ENCODE measurements around the gene SPTBN1.

Gene SPTBN1

DNA sequence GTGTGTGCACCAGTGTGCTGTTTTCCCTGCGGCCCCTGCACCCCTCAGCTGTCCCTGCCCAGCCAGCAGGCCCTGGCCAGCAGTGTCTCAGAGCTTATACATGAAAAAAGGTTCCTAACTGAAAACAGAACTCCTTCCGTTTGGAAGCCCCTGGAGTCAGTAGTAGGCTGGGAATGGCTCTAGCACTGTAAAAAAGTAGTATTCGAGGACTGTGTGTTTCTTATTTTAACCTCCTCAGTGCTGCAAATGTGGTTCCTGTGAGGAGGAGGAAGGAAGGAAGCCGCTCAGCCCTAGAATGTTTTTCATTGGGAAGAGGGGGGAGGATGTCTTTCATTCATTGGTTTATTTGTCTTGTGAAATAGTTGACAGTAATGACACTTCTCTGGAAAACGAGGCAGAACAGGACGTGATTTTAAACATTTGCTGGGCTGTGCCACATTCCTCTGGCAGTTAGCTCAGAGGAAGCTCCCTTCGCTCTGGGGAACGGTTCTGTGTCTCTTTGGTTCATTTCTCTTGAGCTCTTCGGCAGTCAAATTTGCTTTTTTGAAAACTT lies 103.5 kb downstream of the SPTBN1 start:
- peaks cover 58% of the 10 kb centered on the region for H3K4me1 Mint-ChIP-seq
- no peak for ATAC-seq (replicated peaks; ENCODE audit: extremely low read depth, poor library complexity, severe bottlenecking)

DNA sequence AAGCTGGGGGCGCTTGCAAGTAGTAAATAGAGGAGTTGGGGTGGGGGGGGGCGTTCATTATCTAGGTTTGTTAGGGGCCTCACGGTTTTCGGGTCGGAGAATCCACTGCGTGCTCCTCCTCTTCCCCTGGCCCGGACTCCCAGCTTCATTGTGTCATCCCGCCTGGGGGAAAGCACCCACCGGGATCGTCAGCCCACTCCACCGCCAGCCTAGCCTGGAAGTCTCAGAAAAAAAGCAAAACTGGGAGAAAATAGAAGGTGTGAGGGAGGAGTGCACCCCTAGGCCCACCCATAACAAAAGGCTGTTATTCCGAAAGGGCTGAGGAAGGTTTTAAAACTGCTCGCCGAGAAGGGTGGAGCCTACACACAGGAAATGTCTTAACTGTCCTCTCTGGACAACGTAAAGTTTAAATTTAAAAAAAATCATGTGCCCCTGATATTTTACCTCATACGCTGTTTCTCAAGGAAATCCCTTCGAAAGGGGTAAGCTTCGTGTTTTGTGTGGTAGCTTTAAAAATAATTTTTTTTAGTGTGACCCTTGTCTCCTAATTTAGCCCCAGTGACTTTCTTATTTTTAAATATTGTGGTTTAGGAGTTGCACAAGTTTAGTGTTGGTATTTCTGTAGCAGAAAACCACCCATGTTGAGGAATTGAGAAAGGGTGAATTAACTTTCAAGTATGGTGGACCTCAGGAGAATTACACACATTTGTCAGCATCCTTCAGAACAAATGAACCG lies 104.2 kb downstream of the SPTBN1 start:
- DNase-seq (ENCODE audit: low spot score in 2 of 2) (peak in 1 of 2 donors; percentile 25), ATAC-seq (replicated peaks; ENCODE audit: extremely low read depth, poor library complexity, severe bottlenecking) (peak; percentile 12)
- no peaks in the 10 kb centered on the region for H3K9me3 Mint-ChIP-seq
- no peaks in the 10 kb centered on the region for H3K27me3 Mint-ChIP-seq
- peaks cover 62% of the 10 kb centered on the region for H3K4me1 Mint-ChIP-seq
- peak overlapping the region; percentile 90 for H3K27ac Mint-ChIP-seq (ENCODE audit: low read depth)
- H3K36me3 Mint-ChIP-seq (ENCODE audit: insufficient read depth): peaks cover 21% of the 10 kb centered on the region
- H3K4me3 Mint-ChIP-seq: peak overlapping the region; percentile 97

More for the DNA sequence above, 103.5 kb downstream of the SPTBN1 start:
- Mint-ChIP-seq H3K27me3 (no peaks in the 10 kb centered on the region), H3K9me3 (no peaks in the 10 kb centered on the region), H3K27ac (ENCODE audit: low read depth) (peak overlapping the region; percentile 90), H3K36me3 (ENCODE audit: insufficient read depth) (peaks cover 21% of the 10 kb centered on the region), H3K4me3 (peak overlapping the region; percentile 97)
- no peak for DNase-seq (ENCODE audit: low spot score in 2 of 2)

GRCh38 chr2:54561010-54561409 lies 104.9 kb downstream of the SPTBN1 start:
- no peak for DNase-seq (ENCODE audit: low spot score in 2 of 2)
- H3K4me1 Mint-ChIP-seq: peaks cover 60% of the 10 kb centered on the region
- peaks cover 21% of the 10 kb centered on the region for H3K36me3 Mint-ChIP-seq (ENCODE audit: insufficient read depth)
- peak overlapping the region; percentile 97 for H3K4me3 Mint-ChIP-seq
- ATAC-seq (replicated peaks; ENCODE audit: extremely low read depth, poor library complexity, severe bottlenecking): no peak
- H3K27me3 Mint-ChIP-seq: no peaks in the 10 kb centered on the region
- H3K9me3 Mint-ChIP-seq: no peaks in the 10 kb centered on the region
- H3K27ac Mint-ChIP-seq (ENCODE audit: low read depth): peak overlapping the region; percentile 90

DNA sequence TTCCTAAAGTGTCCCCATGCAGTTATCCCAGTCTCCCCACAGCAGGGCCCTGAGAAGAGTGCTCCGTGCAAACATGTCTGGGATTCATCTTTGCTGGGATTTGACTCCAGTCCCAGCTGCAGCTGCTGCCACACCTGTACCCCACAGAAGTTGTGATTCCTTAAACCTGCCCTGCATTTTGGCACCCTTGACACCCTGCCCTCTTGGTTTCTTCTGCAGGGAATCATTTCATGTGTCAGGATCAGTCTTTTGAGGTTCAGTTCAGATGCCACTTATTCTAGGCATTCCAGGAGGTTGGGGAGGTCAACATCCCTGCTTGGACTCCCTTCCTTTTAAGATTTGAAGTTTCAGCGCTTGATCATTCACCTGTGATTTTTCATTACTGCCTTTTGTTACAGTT lies 108.3 kb downstream of the SPTBN1 start:
- no peak overlapping the region for H3K4me3 Mint-ChIP-seq

DNA sequence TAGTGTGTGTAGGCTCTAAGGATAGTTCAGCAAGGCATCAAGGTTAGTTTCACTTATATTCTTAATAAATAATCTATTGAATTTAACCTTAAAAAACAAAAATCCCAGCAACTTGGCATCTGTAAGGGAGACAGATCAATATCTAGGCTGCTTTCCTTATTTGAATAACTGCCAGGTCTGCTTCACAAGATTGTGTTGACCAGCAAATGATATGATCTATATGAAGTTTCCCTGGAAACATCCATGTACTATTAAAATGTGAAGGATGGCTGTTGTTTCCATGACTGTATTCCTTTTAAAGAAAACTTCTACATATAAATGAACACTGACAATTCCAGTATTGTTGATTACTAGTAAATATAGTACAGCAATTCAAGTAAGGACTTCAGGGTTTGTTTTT lies 109.4 kb downstream of the SPTBN1 start:
- Mint-ChIP-seq H3K9me3 (no peaks in the 10 kb centered on the region), H3K4me3 (no peak overlapping the region), H3K36me3 (ENCODE audit: insufficient read depth) (peaks cover 13% of the 10 kb centered on the region), H3K27me3 (no peaks in the 10 kb centered on the region), H3K27ac (ENCODE audit: low read depth) (no peak overlapping the region), H3K4me1 (peaks cover 80% of the 10 kb centered on the region)
- ATAC-seq (replicated peaks; ENCODE audit: extremely low read depth, poor library complexity, severe bottlenecking): no peak
- DNase-seq (ENCODE audit: low spot score in 2 of 2): no peak

More for the DNA sequence above, 108.3 kb downstream of the SPTBN1 start:
- no peaks in the 10 kb centered on the region for H3K9me3 Mint-ChIP-seq
- H3K27me3 Mint-ChIP-seq: no peaks in the 10 kb centered on the region
- H3K4me1 Mint-ChIP-seq: peaks cover 75% of the 10 kb centered on the region
- DNase-seq (ENCODE audit: low spot score in 2 of 2) (no peak), ATAC-seq (replicated peaks; ENCODE audit: extremely low read depth, poor library complexity, severe bottlenecking) (no peak)
- H3K27ac Mint-ChIP-seq (ENCODE audit: low read depth): no peak overlapping the region
- peaks cover 18% of the 10 kb centered on the region for H3K36me3 Mint-ChIP-seq (ENCODE audit: insufficient read depth)

DNA sequence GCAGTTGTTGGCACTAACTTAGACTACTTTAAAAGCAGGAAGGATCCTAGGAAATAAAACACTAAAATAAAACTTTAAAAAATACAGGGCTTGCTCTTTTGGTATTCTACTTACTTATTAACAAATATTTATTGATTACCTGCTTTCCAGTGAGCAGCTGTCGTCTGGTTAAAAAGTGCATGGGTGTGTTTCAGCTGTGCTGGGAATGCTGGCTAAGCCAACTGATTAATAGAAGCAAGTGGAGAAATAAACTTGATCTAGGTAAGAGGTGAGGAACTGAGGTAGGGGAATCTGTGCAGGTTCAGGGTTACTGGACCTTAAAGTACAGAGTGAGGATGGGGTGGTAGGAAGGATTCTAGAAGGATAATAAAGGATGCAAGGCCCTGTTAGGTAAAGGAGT lies 110.8 kb downstream of the SPTBN1 start:
- no peak overlapping the region for H3K27ac Mint-ChIP-seq (ENCODE audit: low read depth)
- DNase-seq (ENCODE audit: low spot score in 2 of 2) (no peak), ATAC-seq (replicated peaks; ENCODE audit: extremely low read depth, poor library complexity, severe bottlenecking) (no peak)
- no peaks in the 10 kb centered on the region for H3K9me3 Mint-ChIP-seq
- peaks cover 80% of the 10 kb centered on the region for H3K4me1 Mint-ChIP-seq
- peaks cover 20% of the 10 kb centered on the region for H3K36me3 Mint-ChIP-seq (ENCODE audit: insufficient read depth)
- no peaks in the 10 kb centered on the region for H3K27me3 Mint-ChIP-seq
- no peak overlapping the region for H3K4me3 Mint-ChIP-seq

GRCh38 chr2:54568876-54569321 lies 112.8 kb downstream of the SPTBN1 start:
- H3K4me3 Mint-ChIP-seq: peak overlapping the region; percentile 75
- no peak for DNase-seq (ENCODE audit: low spot score in 2 of 2)

DNA sequence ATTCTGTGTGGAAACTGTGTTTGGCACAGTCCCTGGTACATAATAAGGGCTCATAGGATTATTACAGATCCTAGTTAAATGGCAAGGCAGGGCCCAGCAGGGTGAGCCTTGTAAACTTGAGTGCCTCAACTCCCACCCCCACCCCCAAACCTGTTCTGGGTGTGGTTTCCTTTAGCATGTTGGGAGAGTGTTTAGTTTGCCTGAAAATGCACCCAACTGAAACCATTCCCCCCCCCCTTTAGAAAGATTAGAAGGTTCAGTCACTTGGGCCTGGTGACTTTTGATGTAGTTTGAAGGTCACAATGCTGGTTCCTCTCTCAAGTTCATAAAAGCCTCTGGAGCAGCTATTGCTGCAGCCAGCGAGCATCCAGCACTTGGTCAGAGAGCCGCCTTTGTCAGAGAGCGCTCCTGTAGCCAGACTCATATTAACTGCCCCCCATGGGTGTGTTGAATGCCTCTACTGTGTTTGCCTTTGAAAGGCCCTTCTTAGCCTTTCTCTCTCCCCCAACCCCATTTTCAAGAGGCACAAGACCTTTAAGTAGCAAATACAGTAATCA lies 113.7 kb downstream of the SPTBN1 start:
- H3K4me1 Mint-ChIP-seq: peaks cover 85% of the 10 kb centered on the region
- no peaks in the 10 kb centered on the region for H3K27me3 Mint-ChIP-seq
- ATAC-seq (replicated peaks; ENCODE audit: extremely low read depth, poor library complexity, severe bottlenecking): no peak
- H3K36me3 Mint-ChIP-seq (ENCODE audit: insufficient read depth): peaks cover 40% of the 10 kb centered on the region
- DNase-seq (ENCODE audit: low spot score in 2 of 2): no peak
- peak overlapping the region; percentile 75 for H3K4me3 Mint-ChIP-seq
- H3K27ac Mint-ChIP-seq (ENCODE audit: low read depth): peak overlapping the region; percentile 99
- H3K9me3 Mint-ChIP-seq: no peaks in the 10 kb centered on the region

More at GRCh38 chr2:54568876-54569321, 112.8 kb downstream of the SPTBN1 start:
- Mint-ChIP-seq H3K27ac (ENCODE audit: low read depth) (peak overlapping the region; percentile 99), H3K36me3 (ENCODE audit: insufficient read depth) (peaks cover 32% of the 10 kb centered on the region), H3K4me1 (peaks cover 83% of the 10 kb centered on the region), H3K9me3 (no peaks in the 10 kb centered on the region), H3K27me3 (no peaks in the 10 kb centered on the region)
- ATAC-seq (replicated peaks; ENCODE audit: extremely low read depth, poor library complexity, severe bottlenecking): no peak

DNA sequence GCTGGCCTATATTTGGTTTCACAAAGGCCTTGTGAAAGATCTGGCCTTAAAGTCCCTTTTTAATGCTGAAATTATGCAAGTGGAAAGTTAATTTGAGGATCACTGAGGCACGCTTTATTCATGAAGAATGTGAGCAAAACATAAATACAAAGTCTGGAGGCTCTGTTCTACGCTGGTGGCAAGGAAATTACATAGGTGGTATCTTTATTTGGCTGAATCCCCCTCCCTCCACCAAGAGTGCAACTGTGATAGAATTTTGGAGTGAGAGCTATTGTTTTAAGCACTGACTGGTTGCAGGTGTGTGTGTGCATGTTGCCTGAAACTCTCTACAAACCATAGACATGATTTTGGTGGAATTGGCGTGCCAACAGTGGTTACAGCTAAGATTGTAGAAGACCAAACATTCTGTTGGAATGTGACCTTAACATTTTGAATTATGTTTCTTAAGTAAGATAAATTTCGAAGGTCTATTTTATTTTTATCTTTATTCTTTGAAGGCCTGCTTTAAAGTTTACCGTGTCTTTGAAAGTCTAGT lies 114.3 kb downstream of the SPTBN1 start:
- Mint-ChIP-seq H3K4me1 (peaks cover 85% of the 10 kb centered on the region), H3K9me3 (no peaks in the 10 kb centered on the region), H3K27me3 (no peaks in the 10 kb centered on the region), H3K27ac (ENCODE audit: low read depth) (peak overlapping the region; percentile 99), H3K36me3 (ENCODE audit: insufficient read depth) (peaks cover 43% of the 10 kb centered on the region), H3K4me3 (peak overlapping the region; percentile 75)
- ATAC-seq (replicated peaks; ENCODE audit: extremely low read depth, poor library complexity, severe bottlenecking) (no peak), DNase-seq (ENCODE audit: low spot score in 2 of 2) (no peak)

GRCh38 chr2:54570925-54571694 lies 115.0 kb downstream of the SPTBN1 start:
- peak overlapping the region; percentile 99 for H3K27ac Mint-ChIP-seq (ENCODE audit: low read depth)
- H3K4me1 Mint-ChIP-seq: peaks cover 91% of the 10 kb centered on the region
- H3K9me3 Mint-ChIP-seq: no peaks in the 10 kb centered on the region
- no peaks in the 10 kb centered on the region for H3K27me3 Mint-ChIP-seq
- DNase-seq (ENCODE audit: low spot score in 2 of 2): peak in 1 of 2 donors; percentile 51
- no peak for ATAC-seq (replicated peaks; ENCODE audit: extremely low read depth, poor library complexity, severe bottlenecking)
- peak overlapping the region; percentile 75 for H3K4me3 Mint-ChIP-seq
- H3K36me3 Mint-ChIP-seq (ENCODE audit: insufficient read depth): peaks cover 46% of the 10 kb centered on the region

GRCh38 chr2:54572262-54572635 lies 116.1 kb downstream of the SPTBN1 start:
- ATAC-seq (replicated peaks; ENCODE audit: extremely low read depth, poor library complexity, severe bottlenecking): peak; percentile 57

More at GRCh38 chr2:54572262-54572635, 116.1 kb downstream of the SPTBN1 start:
- H3K36me3 Mint-ChIP-seq (ENCODE audit: insufficient read depth): peaks cover 44% of the 10 kb centered on the region
- peak overlapping the region; percentile 75 for H3K4me3 Mint-ChIP-seq
- H3K27me3 Mint-ChIP-seq: no peaks in the 10 kb centered on the region
- H3K4me1 Mint-ChIP-seq: peaks cover 96% of the 10 kb centered on the region
- H3K9me3 Mint-ChIP-seq: no peaks in the 10 kb centered on the region
- peak overlapping the region; percentile 99 for H3K27ac Mint-ChIP-seq (ENCODE audit: low read depth)
- peak in 1 of 2 donors; percentile 50 for DNase-seq (ENCODE audit: low spot score in 2 of 2)

Data from central memory CD8-positive, alpha-beta T cell (primary cell).